HCT116 (cell line): ENCODE measurements around the gene MAPKAPK5. TPM values are rescaled to one million over a fixed set of nuclear protein-coding genes. Genes with fewer than 3 reads are reported as not detected.

Experiments used
- ATAC-seq: fragments of 200-7000 bp; cut with Tn5 transposase; 2 replicates; pipeline ENCODE4 v1.9.1; 2020; ENCODE audit warnings: mild to moderate bottlenecking, moderate library complexity
- BruUV-seq: library from RNA; stranded (reverse); fragments of 400-500 nt; replicated peaks from 2 replicates; lab custom pipeline; 2021; lab: Mats Ljungman, UMichigan
- CTCF ChIA-PET: fragments of 300-600 bp; sonication (Branson Sonifier 250); formaldehyde crosslinking; loops from one replicate; lab custom pipeline; 2021; ENCODE audit warnings: antibody characterized with exemption; lab: Charles Lee
- POLR2A ChIA-PET: fragments of 300-600, 350-600 bp; sonication (Branson Sonifier 250); formaldehyde crosslinking; loops from one replicate; lab custom pipeline; 2021; ENCODE audit warnings: antibody characterized with exemption; lab: Charles Lee
- RAD21 ChIA-PET, 2 experiments: fragments of 300-600 bp; sonication (Branson Sonifier 250); formaldehyde crosslinking; loops; one replicate each; lab custom pipeline; 2023; ENCODE audit warnings: low total read pairs in 2 of 2; ENCODE audit not compliant: uncharacterized antibody in 2 of 2, unreplicated experiment in 2 of 2, low non-redundant PET in 1 of 2; lab: Charles Lee
- DNase-seq: peaks from one replicate; pipeline ENCODE4 v3.0.0-alpha.2; 2010; ENCODE audit warnings: low read depth, low spot score
- H2AFZ ChIP-seq: fragments of 200-600 bp; shearing (Covaris generic), sonication (generic); 2 replicates; pipeline ENCODE4 v1.6.1; 2017; ENCODE audit warnings: low read depth, mixed run types, mixed read lengths, antibody characterized with exemption, low read length; ENCODE audit not compliant: poor library complexity, severe bottlenecking
- H3K27ac ChIP-seq: 2 replicates; pipeline ENCODE4 v1.5.1; 2012; ENCODE audit warnings: low read depth, low read length
- H3K27me3 ChIP-seq: fragments of 200-600 bp; sonication (generic); 2 replicates; pipeline ENCODE4 v1.6.1; 2016; ENCODE audit warnings: mixed run types, low read length, mixed read lengths; ENCODE audit not compliant: insufficient read depth
- H3K36me3 ChIP-seq, 2 experiments: fragments of 200-500 bp in 1 of 2; fragments of 200-600 bp in 1 of 2; sonication (Bioruptor generic) in 1 of 2; sonication (generic) in 1 of 2; 2 replicates each; pipeline versions ENCODE4 v1.5.1 to v1.6.1; 2014 to 2016; ENCODE audit warnings: low read length in 2 of 2, inconsistent platforms in 1 of 2, mixed read lengths in 1 of 2, mixed run types in 1 of 2; ENCODE audit not compliant: insufficient read depth in 2 of 2, control insufficient read depth in 1 of 2
- H3K4me1 ChIP-seq, 2 experiments: fragments of 200-600 bp in 1 of 2; sonication (generic) in 1 of 2; 2 replicates each; pipeline versions ENCODE4 v1.5.1 to v1.6.1; 2012 to 2017; ENCODE audit warnings: low read length in 2 of 2, inconsistent platforms in 1 of 2, mild to moderate bottlenecking in 1 of 2, mixed read lengths in 1 of 2, mixed run types in 1 of 2, moderate library complexity in 1 of 2; ENCODE audit not compliant: insufficient read depth in 2 of 2, control insufficient read depth in 1 of 2
- H3K4me2 ChIP-seq: fragments of 200-600 bp; sonication (generic); 2 replicates; pipeline ENCODE4 v1.6.1; 2017; ENCODE audit warnings: mixed run types, low read length, mixed read lengths
- H3K4me3 ChIP-seq, 2 experiments: fragments of 200-600 bp in 1 of 2; sonication (generic) in 1 of 2; replicated peaks in 1 of 2; 2 replicates each; pipeline ENCODE4 v1.5.1; 2011 to 2016; ENCODE audit warnings: low read length in 2 of 2, control low read depth in 1 of 2, low read depth in 1 of 2, mild to moderate bottlenecking in 1 of 2, mixed read lengths in 1 of 2, mixed run types in 1 of 2
- H3K79me2 ChIP-seq: fragments of 200-600 bp; sonication (generic); 2 replicates; pipeline ENCODE4 v1.6.1; 2017; ENCODE audit warnings: mild to moderate bottlenecking, mixed run types, low read length, moderate library complexity, mixed read lengths; ENCODE audit not compliant: insufficient read depth
- H3K9ac ChIP-seq: fragments of 200-600 bp; sonication (generic); 2 replicates; pipeline ENCODE4 v1.6.1; 2016; ENCODE audit warnings: low read length, mixed read lengths
- H3K9me2 ChIP-seq: fragments of 200-600 bp; sonication (generic), shearing (Covaris generic); 2 replicates; pipeline ENCODE4 v1.6.1; 2017; ENCODE audit warnings: mixed run types, mild to moderate bottlenecking, moderate library complexity; ENCODE audit not compliant: insufficient read depth
- H3K9me3 ChIP-seq, 2 experiments: fragments of 200-500 bp in 1 of 2; fragments of 200-600 bp in 1 of 2; sonication (Bioruptor generic) in 1 of 2; sonication (generic) in 1 of 2; 2 replicates each; pipeline ENCODE4 v1.6.1; 2014 to 2017; ENCODE audit warnings: low read length in 2 of 2, mixed read lengths in 2 of 2, inconsistent platforms in 1 of 2, low read depth in 1 of 2, mild to moderate bottlenecking in 1 of 2, mixed run types in 1 of 2, moderate library complexity in 1 of 2; ENCODE audit not compliant: control insufficient read depth in 1 of 2, insufficient read depth in 1 of 2
- H4K20me1 ChIP-seq: fragments of 200-600 bp; sonication (generic), shearing (Covaris generic); 2 replicates; pipeline ENCODE4 v1.6.1; 2017; ENCODE audit warnings: mixed run types, mild to moderate bottlenecking, moderate library complexity; ENCODE audit not compliant: insufficient read depth
- CBX3 ChIP-seq: IDR thresholded peaks from 2 replicates; pipeline ENCODE4 v1.6.1; 2012; ENCODE audit warnings: low read depth
- EGR1 ChIP-seq: IDR thresholded peaks from 2 replicates; pipeline ENCODE4 v1.6.1; 2012; ENCODE audit warnings: low read depth
- EZH2 ChIP-seq: fragments of 200-600 bp; sonication (generic); IDR thresholded peaks from 2 replicates; pipeline ENCODE4 v1.6.1; 2017; ENCODE audit warnings: antibody characterized with exemption, mixed run types
- FOSL1 ChIP-seq: IDR thresholded peaks from 2 replicates; pipeline ENCODE4 v1.6.1; 2012; ENCODE audit warnings: low read depth
- RAD21 ChIP-seq: IDR thresholded peaks from 2 replicates; pipeline ENCODE4 v1.6.1; 2012; ENCODE audit warnings: low read depth, mild to moderate bottlenecking
- SP1 ChIP-seq: IDR thresholded peaks from 2 replicates; pipeline ENCODE4 v1.6.1; 2012; ENCODE audit warnings: low read depth
- SRF ChIP-seq: IDR thresholded peaks from 2 replicates; pipeline ENCODE4 v1.6.1; 2012; ENCODE audit warnings: low read depth
- TCF7L2 ChIP-seq: IDR thresholded peaks from 2 replicates; pipeline ENCODE4 v1.7.0; 2011; ENCODE audit warnings: borderline replicate concordance, inconsistent platforms; ENCODE audit not compliant: insufficient read depth, insufficient read length; ENCODE audit errors: extremely low read depth
- YY1 ChIP-seq: IDR thresholded peaks from 2 replicates; pipeline ENCODE4 v1.6.1; 2011; ENCODE audit warnings: low read length, low read depth, moderate library complexity, mild to moderate bottlenecking; ENCODE audit not compliant: insufficient replicate concordance; ENCODE audit errors: extremely low read depth
- intact Hi-C: fragments of 100-400 bp; cut with micrococcal nuclease; formaldehyde crosslinking; loops from 2 replicates; pipeline ENCODE4 v1.10.0; 2022
- total RNA-seq: library from RNA; stranded (reverse); gene quantifications from one replicate; pipeline ENCODE4 v1.2.1, GENCODE V29; 2021; ENCODE audit not compliant: unreplicated experiment
- TF ChIP-seq, protein P1 (sequence below), 3 experiments: fragments of 200-600 bp in 1 of 3; sonication (generic) in 1 of 3; IDR thresholded peaks in 2 of 3; conservative IDR thresholded peaks in 1 of 3; 2 replicates each; pipeline ENCODE4 v1.5.1; 2012 to 2017; ENCODE audit warnings: low read depth in 2 of 3, low read length in 2 of 3, antibody characterized with exemption in 1 of 3, borderline replicate concordance in 1 of 3, control low read depth in 1 of 3, mild to moderate bottlenecking in 1 of 3, mixed read lengths in 1 of 3, mixed run types in 1 of 3, moderate library complexity in 1 of 3; ENCODE audit not compliant: insufficient read depth in 1 of 3
- TF ChIP-seq, protein P2 (sequence below): IDR thresholded peaks from 2 replicates; pipeline ENCODE4 v1.6.1; 2012

The MAPKAPK5 gene
- total RNA-seq, 1 experiment from 2014 or later = 57.9 TPM

DNA sequence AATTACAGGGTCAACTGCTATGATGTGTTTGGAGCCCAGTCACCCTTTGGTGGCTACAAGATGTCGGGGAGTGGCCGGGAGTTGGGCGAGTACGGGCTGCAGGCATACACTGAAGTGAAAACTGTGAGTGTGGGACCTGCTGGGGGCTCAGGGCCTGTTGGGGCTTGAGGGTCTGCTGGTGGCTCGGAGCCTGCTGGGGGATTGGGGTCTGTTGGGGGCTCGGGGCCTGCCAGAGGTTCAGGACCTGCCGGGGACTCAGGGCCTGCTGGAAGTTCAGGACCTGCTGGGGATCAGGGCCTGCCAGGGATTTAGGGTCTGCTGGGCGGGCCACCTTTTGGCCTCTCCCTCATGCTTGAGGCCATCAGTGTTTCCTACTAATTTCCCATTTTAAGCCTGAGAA lies 38.2 kb upstream of the MAPKAPK5 start:
- no peaks in the 10 kb centered on the region for H3K27me3 ChIP-seq
- intact Hi-C loops = no loop called here
- H3K4me2 ChIP-seq = no peak overlapping the region
- ATAC-seq = no peak
- no peaks in the 10 kb centered on the region for H4K20me1 ChIP-seq
- no peak overlapping the region for H2AFZ ChIP-seq
- ChIA-PET POLR2A (no interaction called here), CTCF (no interaction called here), RAD21 (no interaction called here)
- no peaks in the 10 kb centered on the region for H3K9me2 ChIP-seq
- H3K79me2 ChIP-seq = no peaks in the 10 kb centered on the region
- no peaks in the 10 kb centered on the region for H3K4me1 ChIP-seq
- no peak overlapping the region for H3K4me3 ChIP-seq
- H3K9me3 ChIP-seq = no peaks in the 10 kb centered on the region
- H3K36me3 ChIP-seq = peaks cover 0 to 8% of the 10 kb centered on the region in 2 experiments; a peak in 1 of 4 replicates
- no TSS peak for BruUV-seq
- no peak overlapping the region for H3K9ac ChIP-seq
- TF ChIP-seq TCF7L2 = no peak
- TF ChIP-seq FOSL1 = no peak
- TF ChIP-seq EGR1 = no peak
- TF ChIP-seq, protein P1, sequence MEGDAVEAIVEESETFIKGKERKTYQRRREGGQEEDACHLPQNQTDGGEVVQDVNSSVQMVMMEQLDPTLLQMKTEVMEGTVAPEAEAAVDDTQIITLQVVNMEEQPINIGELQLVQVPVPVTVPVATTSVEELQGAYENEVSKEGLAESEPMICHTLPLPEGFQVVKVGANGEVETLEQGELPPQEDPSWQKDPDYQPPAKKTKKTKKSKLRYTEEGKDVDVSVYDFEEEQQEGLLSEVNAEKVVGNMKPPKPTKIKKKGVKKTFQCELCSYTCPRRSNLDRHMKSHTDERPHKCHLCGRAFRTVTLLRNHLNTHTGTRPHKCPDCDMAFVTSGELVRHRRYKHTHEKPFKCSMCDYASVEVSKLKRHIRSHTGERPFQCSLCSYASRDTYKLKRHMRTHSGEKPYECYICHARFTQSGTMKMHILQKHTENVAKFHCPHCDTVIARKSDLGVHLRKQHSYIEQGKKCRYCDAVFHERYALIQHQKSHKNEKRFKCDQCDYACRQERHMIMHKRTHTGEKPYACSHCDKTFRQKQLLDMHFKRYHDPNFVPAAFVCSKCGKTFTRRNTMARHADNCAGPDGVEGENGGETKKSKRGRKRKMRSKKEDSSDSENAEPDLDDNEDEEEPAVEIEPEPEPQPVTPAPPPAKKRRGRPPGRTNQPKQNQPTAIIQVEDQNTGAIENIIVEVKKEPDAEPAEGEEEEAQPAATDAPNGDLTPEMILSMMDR (IDR thresholded peaks at IDR 0.05 in 2 of 3, conservative IDR thresholded peaks at IDR 0.05 in 1 of 3; ENCODE audit: borderline replicate concordance in 1 of 3, insufficient read depth in 1 of 3, low read depth in 2 of 3, low read length in 2 of 3) = no peak
- TF ChIP-seq RAD21 = no peak
- TF ChIP-seq YY1 = no peak
- no peak for TF ChIP-seq CBX3
- no peak for TF ChIP-seq EZH2
- TF ChIP-seq SP1 = no peak
- TF ChIP-seq SRF = no peak
- TF ChIP-seq, protein P2, sequence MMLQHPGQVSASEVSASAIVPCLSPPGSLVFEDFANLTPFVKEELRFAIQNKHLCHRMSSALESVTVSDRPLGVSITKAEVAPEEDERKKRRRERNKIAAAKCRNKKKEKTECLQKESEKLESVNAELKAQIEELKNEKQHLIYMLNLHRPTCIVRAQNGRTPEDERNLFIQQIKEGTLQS = no peak
- no peak for DNase-seq
- no peak overlapping the region for H3K27ac ChIP-seq
